SK-N-MC (cell line): ENCODE measurements around the gene SOX6.

ENCODE experiments used
- DNase-seq: peaks from one replicate; pipeline ENCODE4 v3.0.0-alpha.2; 2011; ENCODE audit warnings: low read depth, low spot score
- H3K27ac ChIP-seq: fragments of 200-600 bp; sonication (generic); 2 replicates; pipeline ENCODE4 v1.5.1; 2016; ENCODE audit warnings: mixed run types
- H3K36me3 ChIP-seq: fragments of 200-600 bp; sonication (generic); 2 replicates; pipeline ENCODE4 v1.6.1; 2017; ENCODE audit warnings: antibody characterized with exemption, low read length, mixed read lengths; ENCODE audit not compliant: insufficient read depth
- H3K4me3 ChIP-seq: fragments of 200-600 bp; sonication (generic); 2 replicates; pipeline ENCODE4 v1.5.1; 2016
- H3K9ac ChIP-seq: fragments of 200-600 bp; sonication (generic); 2 replicates; pipeline ENCODE4 v1.8.0; 2017; ENCODE audit warnings: mixed run types, mixed read lengths; ENCODE audit not compliant: insufficient read length
- H3K9me3 ChIP-seq: fragments of 200-600 bp; sonication (generic); 2 replicates; pipeline ENCODE4 v1.6.1; 2017; ENCODE audit warnings: low read depth, mild to moderate bottlenecking, antibody characterized with exemption, low read length, moderate library complexity, mixed read lengths
- EZH2 ChIP-seq: fragments of 200-600 bp; sonication (generic); IDR thresholded peaks from one replicate; pipeline ENCODE4 v1.6.1; 2017; ENCODE audit warnings: antibody characterized with exemption
- FOXP2 ChIP-seq: optimal IDR thresholded peaks from 2 replicates; pipeline ENCODE3; 2011; ENCODE audit warnings: mild to moderate bottlenecking, moderate library complexity; ENCODE audit not compliant: insufficient read depth; ENCODE audit errors: extremely low read length, control extremely low read depth
- POLR2AphosphoS5 ChIP-seq: IDR thresholded peaks from 2 replicates; pipeline ENCODE4 v1.6.1; 2012; ENCODE audit warnings: mild to moderate bottlenecking, low read depth, low read length, borderline replicate concordance

Gene SOX6

GRCh38 chr11:16357775-16358174 is 1.4 kb upstream of the SOX6 start:
- Histone ChIP-seq H3K4me3 (peak overlapping the region; percentile 76), H3K27ac (peak overlapping the region; percentile 99), H3K9me3 (no peaks in the 10 kb centered on the region), H3K36me3 (no peaks in the 10 kb centered on the region; the same call in 1 of the 2 replicates), H3K9ac (peak overlapping the region; percentile 86)
- TF ChIP-seq EZH2: no peak
- TF ChIP-seq POLR2AphosphoS5: no peak
- TF ChIP-seq FOXP2: no peak
- DNase-seq: no peak

DNA sequence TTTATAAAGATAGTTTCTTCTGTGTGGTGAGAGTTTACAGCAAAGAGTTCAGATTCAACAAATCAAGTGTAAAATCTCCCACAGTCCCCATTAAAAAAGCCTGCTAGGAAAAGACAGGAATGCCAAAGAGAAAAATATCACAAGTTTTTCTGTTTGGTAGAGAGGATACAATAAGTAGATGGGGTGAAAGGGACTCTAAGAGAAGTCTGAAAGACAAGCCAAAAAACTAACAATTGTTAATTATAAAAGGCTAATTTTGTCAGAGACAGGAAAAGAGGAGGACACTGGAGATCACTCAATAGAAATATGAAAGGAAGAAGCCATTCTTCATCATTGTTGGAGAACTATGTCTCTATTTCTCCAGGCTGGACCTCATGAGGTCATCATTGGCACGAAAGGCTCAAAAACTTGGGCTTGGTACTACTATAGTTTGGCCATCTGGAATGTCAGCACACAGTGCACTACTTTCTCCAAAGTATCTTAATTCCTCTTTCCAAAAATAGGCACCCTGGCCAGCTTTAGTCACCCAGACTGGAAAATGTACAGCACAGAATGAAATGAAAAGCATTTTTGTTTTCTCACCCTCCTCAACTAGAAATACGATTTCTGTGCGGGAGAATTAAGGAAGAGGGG is 531 bp upstream of the SOX6 start:
- Histone ChIP-seq H3K4me3 (peak overlapping the region; percentile 76), H3K9ac (peak overlapping the region; percentile 86), H3K9me3 (no peaks in the 10 kb centered on the region), H3K36me3 (no peaks in the 10 kb centered on the region; the same call in 1 of the 2 replicates), H3K27ac (peak overlapping the region; percentile 99)
- no peak for DNase-seq
- no peak for TF ChIP-seq FOXP2
- no peak for TF ChIP-seq POLR2AphosphoS5
- no peak for TF ChIP-seq EZH2

DNA sequence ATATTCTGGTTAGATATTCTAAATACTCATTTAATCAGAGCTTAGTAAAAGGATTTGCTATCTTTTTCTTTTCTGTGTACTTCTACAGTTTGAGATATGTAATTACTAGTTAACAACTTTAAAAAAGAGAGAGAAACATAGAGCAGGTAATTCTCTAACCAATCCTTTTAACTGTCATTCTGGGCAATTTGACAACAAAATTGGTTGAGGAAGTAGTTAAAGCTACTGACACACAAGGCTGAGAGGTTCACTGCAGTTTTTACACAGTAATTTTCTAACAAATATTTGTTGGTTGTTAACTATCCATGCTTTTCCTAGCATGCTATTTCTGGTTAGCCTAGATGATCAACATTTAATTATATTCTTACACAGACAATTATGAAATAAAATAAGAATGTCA is 3.6 kb downstream of the SOX6 start:
- DNase-seq: no peak
- Histone ChIP-seq H3K4me3 (peak overlapping the region; percentile 76), H3K36me3 (no peaks in the 10 kb centered on the region; the same call in 1 of the 2 replicates), H3K9ac (peak overlapping the region; percentile 86), H3K9me3 (no peaks in the 10 kb centered on the region), H3K27ac (peak overlapping the region; percentile 99)
- TF ChIP-seq FOXP2 (no peak), POLR2AphosphoS5 (no peak), EZH2 (no peak)

DNA sequence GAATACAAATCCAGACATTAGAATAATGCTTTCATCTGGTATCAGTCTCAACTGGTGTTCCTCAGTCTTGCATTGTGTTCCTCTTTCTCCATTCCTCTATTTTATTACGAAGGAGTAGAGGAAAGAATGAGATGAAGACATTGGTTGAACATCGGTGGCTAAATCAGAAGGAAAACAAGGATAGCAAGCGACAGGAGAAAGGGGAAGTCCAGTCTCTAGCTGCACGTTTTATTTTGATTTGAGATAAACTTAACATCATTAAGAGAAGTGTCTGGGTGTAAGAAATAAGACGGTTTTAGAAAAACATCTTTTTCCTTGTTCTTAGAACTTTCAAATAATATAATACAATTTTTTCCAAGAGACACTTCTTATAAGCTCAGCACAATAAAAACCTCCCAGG is 6.2 kb downstream of the SOX6 start:
- Histone ChIP-seq H3K9me3 (no peaks in the 10 kb centered on the region), H3K27ac (peak overlapping the region; percentile 99), H3K9ac (peak overlapping the region; percentile 77), H3K36me3 (no peaks in the 10 kb centered on the region; the same call in 1 of the 2 replicates), H3K4me3 (peak overlapping the region; percentile 66)
- DNase-seq: no peak
- TF ChIP-seq POLR2AphosphoS5 (no peak), FOXP2 (no peak), EZH2 (no peak)

GRCh38 chr11:16347928-16348685 is 8.2 kb downstream of the SOX6 start:
- TF ChIP-seq POLR2AphosphoS5 (no peak; the same call in 1 of the 2 replicates), FOXP2 (no peak), EZH2 (no peak)
- H3K9ac ChIP-seq: peak overlapping the region; percentile 65

GRCh38 chr11:16346975-16347374 is 9.4 kb downstream of the SOX6 start:
- Histone ChIP-seq H3K9ac (peak overlapping the region; percentile 65), H3K36me3 (no peaks in the 10 kb centered on the region), H3K4me3 (peak overlapping the region; percentile 51), H3K9me3 (no peaks in the 10 kb centered on the region), H3K27ac (peak overlapping the region; percentile 99)
- TF ChIP-seq EZH2: no peak
- no peak for TF ChIP-seq POLR2AphosphoS5
- no peak for TF ChIP-seq FOXP2
- DNase-seq: no peak

More at GRCh38 chr11:16347928-16348685, 8.2 kb downstream of the SOX6 start:
- no peaks in the 10 kb centered on the region for H3K36me3 ChIP-seq
- H3K4me3 ChIP-seq: peak overlapping the region; percentile 51
- H3K27ac ChIP-seq: peak overlapping the region; percentile 99
- peak; percentile 83 for DNase-seq
- H3K9me3 ChIP-seq: no peaks in the 10 kb centered on the region

DNA sequence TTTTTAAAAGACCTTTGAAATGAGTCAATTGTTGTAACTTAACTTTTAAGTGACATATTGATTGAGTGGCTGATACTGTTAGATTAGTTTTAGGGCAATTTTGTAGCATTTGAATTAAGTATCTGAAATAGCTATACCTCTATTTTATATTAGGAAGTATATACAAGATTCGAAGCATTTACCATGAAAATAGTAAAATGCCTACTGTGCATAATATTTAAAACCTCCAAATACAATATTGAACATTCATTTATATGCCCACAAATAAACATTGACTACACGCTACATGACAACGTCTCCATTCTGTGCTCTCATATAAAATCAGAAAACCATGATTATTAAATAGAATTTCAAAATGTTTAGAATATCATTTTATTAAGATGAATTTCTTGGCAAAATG is 14.5 kb downstream of the SOX6 start:
- Histone ChIP-seq H3K27ac (peak overlapping the region; percentile 99), H3K9ac (no peak overlapping the region), H3K9me3 (no peaks in the 10 kb centered on the region), H3K4me3 (no peak overlapping the region), H3K36me3 (peaks cover 47% of the 10 kb centered on the region)
- no peak for TF ChIP-seq FOXP2
- no peak for TF ChIP-seq POLR2AphosphoS5
- no peak for TF ChIP-seq EZH2
- DNase-seq: no peak

GRCh38 chr11:16338393-16338792 is 18.0 kb downstream of the SOX6 start:
- H3K9ac ChIP-seq: no peak overlapping the region
- peaks cover 69% of the 10 kb centered on the region for H3K36me3 ChIP-seq
- H3K9me3 ChIP-seq: no peaks in the 10 kb centered on the region
- DNase-seq: no peak
- H3K4me3 ChIP-seq: no peak overlapping the region
- TF ChIP-seq FOXP2: no peak
- no peak for TF ChIP-seq EZH2
- no peak for TF ChIP-seq POLR2AphosphoS5
- H3K27ac ChIP-seq: peak overlapping the region; percentile 56
